HepG2 (cell line): ENCODE data around the gene PHF3. TPM values are rescaled to one million over a fixed set of nuclear protein-coding genes. Genes with fewer than 3 reads are reported as not detected.
A peak's percentile ranks its signal among the peaks of the same experiment; 100 is the strongest.

Experiments used
- AHDC1 ChIP-seq: sonication (generic); formaldehyde crosslinking; IDR thresholded peaks from 2 replicates; pipeline ENCODE4 v1.5.1; 2020; ENCODE audit warnings: mild to moderate bottlenecking, missing genetic modification reagents, borderline replicate concordance
- CCDC6 ChIP-seq: sonication (generic); formaldehyde crosslinking; IDR thresholded peaks from 2 replicates; pipeline ENCODE4 v1.8.1; 2022; ENCODE audit warnings: mild to moderate bottlenecking, missing genetic modification reagents, moderate library complexity
- FOSL2 ChIP-seq: sonication (generic); formaldehyde crosslinking; IDR thresholded peaks from 2 replicates; pipeline ENCODE4 v1.4.0; 2020; ENCODE audit warnings: missing genetic modification reagents
- FOXC1 ChIP-seq: sonication (generic); formaldehyde crosslinking; IDR thresholded peaks from 2 replicates; pipeline ENCODE4 v1.8.0; 2022; ENCODE audit warnings: mild to moderate bottlenecking, missing genetic modification reagents, borderline replicate concordance
- FOXK1 ChIP-seq: sonication (generic); formaldehyde crosslinking; IDR thresholded peaks from 2 replicates; pipeline ENCODE4 v1.4.0; 2020; ENCODE audit warnings: low read depth, missing genetic modification reagents, borderline replicate concordance
- GATA4 ChIP-seq: sonication (generic); IDR thresholded peaks from 2 replicates; pipeline ENCODE4 v1.6.1; 2016; ENCODE audit warnings: antibody characterized with exemption, low read depth, borderline replicate concordance
- GMEB1 ChIP-seq: sonication (generic); formaldehyde crosslinking; IDR thresholded peaks from 2 replicates; pipeline ENCODE4 v1.5.1; 2020; ENCODE audit warnings: missing genetic modification reagents, mild to moderate bottlenecking, borderline replicate concordance
- HDAC6 ChIP-seq: fragments of 200-600 bp; sonication (generic); IDR thresholded peaks from 2 replicates; pipeline ENCODE4 v1.7.0; 2017; ENCODE audit warnings: mild to moderate bottlenecking, antibody characterized with exemption, low read length, low read depth
- JUN ChIP-seq: sonication (generic); formaldehyde crosslinking; IDR thresholded peaks from 2 replicates; pipeline ENCODE4 v1.4.0; 2020; ENCODE audit warnings: mild to moderate bottlenecking, missing genetic modification reagents
- MATR3 ChIP-seq: sonication (generic); formaldehyde crosslinking; IDR thresholded peaks from 2 replicates; pipeline ENCODE4 v1.4.0; 2020; ENCODE audit warnings: missing genetic modification reagents
- NFE2L1 ChIP-seq: sonication (generic); formaldehyde crosslinking; IDR thresholded peaks from 2 replicates; pipeline ENCODE4 v1.4.0; 2020; ENCODE audit warnings: missing genetic modification reagents, mild to moderate bottlenecking, borderline replicate concordance
- NFE2L2 ChIP-seq: fragments of 150-350 bp; IDR thresholded peaks from 2 replicates; pipeline ENCODE4 v1.6.1; 2014; ENCODE audit warnings: low read length
- NKX3-1 ChIP-seq: sonication (generic); formaldehyde crosslinking; IDR thresholded peaks from 2 replicates; pipeline ENCODE4 v1.5.0; 2020; ENCODE audit warnings: missing genetic modification reagents
- SP2 ChIP-seq: sonication (generic); formaldehyde crosslinking; IDR thresholded peaks from 2 replicates; pipeline ENCODE4 v1.5.1; 2020; ENCODE audit warnings: mild to moderate bottlenecking, missing genetic modification reagents
- ZBTB42 ChIP-seq: sonication (generic); formaldehyde crosslinking; IDR thresholded peaks from 2 replicates; pipeline ENCODE4 v1.5.0; 2020; ENCODE audit warnings: mild to moderate bottlenecking, missing genetic modification reagents
- ZNF124 ChIP-seq: sonication (generic); formaldehyde crosslinking; IDR thresholded peaks from 2 replicates; pipeline ENCODE4 v1.4.0; 2020; ENCODE audit warnings: missing genetic modification reagents
- ZNF205 ChIP-seq: IDR thresholded peaks from 2 replicates; pipeline ENCODE4 v1.6.1; 2018; ENCODE audit warnings: missing biosample characterization, missing genetic modification reagents
- ZNF574 ChIP-seq: sonication (generic); formaldehyde crosslinking; IDR thresholded peaks from 2 replicates; pipeline ENCODE4 v1.4.0; 2020; ENCODE audit warnings: missing genetic modification reagents
- ZNF629 ChIP-seq: sonication (generic); formaldehyde crosslinking; conservative IDR thresholded peaks from 2 replicates; pipeline ENCODE4 v1.5.0; 2020; ENCODE audit warnings: missing genetic modification reagents
- polyA plus RNA-seq, 8 experiments: library from polyadenylated mRNA; depleted of rRNA in 3 of 8; stranded (reverse) in 7 of 8; unstranded in 1 of 8; fragments of >200 nt; fragmentation: Illumina TruSeq in 4 of 8; extraction: Trizol in 4 of 8; gene quantifications; 2 replicates each; pipeline versions ENCODE4 v1.2.1 to v1.2.3, GENCODE V29; 2011 to 2016; ENCODE audit warnings: low read depth in 4 of 8, missing spikeins in 1 of 8, mixed read lengths in 1 of 8; ENCODE audit not compliant: insufficient read depth in 1 of 8
- total RNA-seq, 5 experiments: library from RNA; depleted of rRNA; stranded (reverse); fragments of >200 nt; fragmentation: Illumina TruSeq; extraction: Trizol; gene quantifications; 2 replicates each; pipeline ENCODE4 v1.2.3, GENCODE V29; 2016; ENCODE audit warnings: low read depth in 1 of 5
- TF ChIP-seq, protein P1 (sequence below): sonication (generic); formaldehyde crosslinking; IDR thresholded peaks from 2 replicates; pipeline ENCODE4 v1.8.1; 2023; ENCODE audit warnings: mild to moderate bottlenecking, missing genetic modification reagents, borderline replicate concordance

PHF3 gene
- total and polyA plus RNA-seq, 2 of the 13 experiments (the other 11 are each of a cell fraction or from before 2014, with no cell fraction given), result 19.8 to 70.4 TPM

- TF ChIP-seq MATR3 (CRISPR knock-in tag) (no peak), FOXK1 (CRISPR knock-in tag) (no peak), FOSL2 (CRISPR knock-in tag) (no peak), ZNF205 (no peak), NKX3-1 (CRISPR knock-in tag) (no peak), FOXC1 (no peak), SP2 (no peak), NFE2L1 (CRISPR knock-in tag) (no peak), JUN (no peak), GMEB1 (CRISPR knock-in tag) (0 out of 2 replicates have a peak, but pooled peaks have one; percentile 20), HDAC6 (no peak), ZNF574 (CRISPR knock-in tag) (no peak), AHDC1 (CRISPR knock-in tag) (no peak), NFE2L2 (no peak), ZBTB42 (CRISPR knock-in tag) (no peak), CCDC6 (CRISPR knock-in tag) (no peak), GATA4 (no peak), ZNF124 (CRISPR knock-in tag) (no peak), ZNF629 (CRISPR knock-in tag) (no peak)
- TF ChIP-seq, protein P1, sequence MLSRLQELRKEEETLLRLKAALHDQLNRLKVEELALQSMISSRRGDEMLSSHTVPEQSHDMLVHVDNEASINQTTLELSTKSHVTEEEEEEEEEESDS (CRISPR knock-in tag), result 0 out of 2 replicates have a peak, but pooled peaks have one; percentile 42
These were observed 972 bp upstream of the PHF3 start (continued) for GRCh38 chr6:63634630-63635029.
